Measurements from ENCODE around the gene TTC12.

The TTC12 gene

GRCh38 chr11:113324250-113324649, 9.9 kb downstream of the TTC12 start:
- no peak for DNase-seq (ENCODE audit: extremely low read depth in 1 of 2, low read depth in 1 of 2)

GRCh38 chr11:113329725-113330124, 15.3 kb downstream of the TTC12 start:
- DNase-seq (ENCODE audit: extremely low read depth in 1 of 2, low read depth in 1 of 2): no peak

- DNase-seq (ENCODE audit: extremely low read depth in 1 of 2, low read depth in 1 of 2): no peak
Observed at GRCh38 chr11:113331441-113331840, 17.1 kb downstream of the TTC12 start.

- DNase-seq (ENCODE audit: extremely low read depth in 1 of 2, low read depth in 1 of 2): no peak
Observed at GRCh38 chr11:113332023-113332422, 17.6 kb downstream of the TTC12 start.

- no peak for DNase-seq (ENCODE audit: extremely low read depth in 1 of 2, low read depth in 1 of 2)
Observed at GRCh38 chr11:113332638-113333329, 18.4 kb downstream of the TTC12 start.

GRCh38 chr11:113334183-113334582, 19.8 kb downstream of the TTC12 start:
- no peak for DNase-seq (ENCODE audit: extremely low read depth in 1 of 2, low read depth in 1 of 2)

GRCh38 chr11:113338730-113339129, 24.3 kb downstream of the TTC12 start:
- DNase-seq (ENCODE audit: extremely low read depth in 1 of 2, low read depth in 1 of 2): no peak

GRCh38 chr11:113339929-113340589, 25.7 kb downstream of the TTC12 start:
- no peak for DNase-seq (ENCODE audit: extremely low read depth in 1 of 2, low read depth in 1 of 2)

GRCh38 chr11:113341388-113342165, 27.2 kb downstream of the TTC12 start:
- DNase-seq (ENCODE audit: extremely low read depth in 1 of 2, low read depth in 1 of 2): no peak

- DNase-seq (ENCODE audit: extremely low read depth in 1 of 2, low read depth in 1 of 2): no peak
Observed at GRCh38 chr11:113345978-113346377, 31.6 kb downstream of the TTC12 start.

- DNase-seq (ENCODE audit: extremely low read depth in 1 of 2, low read depth in 1 of 2): no peak
Observed at GRCh38 chr11:113349528-113349927, 35.1 kb downstream of the TTC12 start.

GRCh38 chr11:113350336-113351067, 36.1 kb downstream of the TTC12 start:
- DNase-seq (ENCODE audit: extremely low read depth in 1 of 2, low read depth in 1 of 2): no peak

- DNase-seq (ENCODE audit: extremely low read depth in 1 of 2, low read depth in 1 of 2): no peak
Observed at GRCh38 chr11:113351068-113351450, 36.7 kb downstream of the TTC12 start.

GRCh38 chr11:113351480-113351879, 37.1 kb downstream of the TTC12 start:
- no peak for DNase-seq (ENCODE audit: extremely low read depth in 1 of 2, low read depth in 1 of 2)

- DNase-seq (ENCODE audit: extremely low read depth in 1 of 2, low read depth in 1 of 2): no peak
Observed at GRCh38 chr11:113356203-113356602, 41.8 kb downstream of the TTC12 start.

- no peak for DNase-seq (ENCODE audit: extremely low read depth in 1 of 2, low read depth in 1 of 2)
Observed at GRCh38 chr11:113363406-113363805, 49.0 kb downstream of the TTC12 start.

GRCh38 chr11:113363996-113364641, 49.7 kb downstream of the TTC12 start:
- no peak for DNase-seq (ENCODE audit: extremely low read depth in 1 of 2, low read depth in 1 of 2)

GRCh38 chr11:113365895-113366294, 51.5 kb downstream of the TTC12 start:
- no peak for DNase-seq (ENCODE audit: extremely low read depth in 1 of 2, low read depth in 1 of 2)

GRCh38 chr11:113369411-113369810, 55.0 kb downstream of the TTC12 start:
- no peak for DNase-seq (ENCODE audit: extremely low read depth in 1 of 2, low read depth in 1 of 2)

- no peak for DNase-seq (ENCODE audit: extremely low read depth in 1 of 2, low read depth in 1 of 2)
Observed at GRCh38 chr11:113370634-113371033, 56.3 kb downstream of the TTC12 start.

GRCh38 chr11:113372309-113372708, 57.9 kb downstream of the TTC12 start:
- no peak for DNase-seq (ENCODE audit: extremely low read depth in 1 of 2, low read depth in 1 of 2)
